Right lobe of liver (tissue), 6 donors: ENCODE results near the gene TFAP2C. TPM values are rescaled to one million over a fixed set of nuclear protein-coding genes. Genes with fewer than 3 reads are reported as not detected.

ENCODE experiments used
- ATAC-seq, 4 donors: fragments of 200-7000 bp; cut with Tn5 transposase; one replicate each; pipeline ENCODE4 v1.9.1; 2020; ENCODE audit warnings: mild to moderate bottlenecking in 4 of 4, moderate library complexity in 4 of 4
- DNase-seq, 3 donors: peaks; one replicate each; pipeline ENCODE4 v3.0.0-alpha.2; 2020
- H3K27ac ChIP-seq, 3 donors: fragments of 200-600 bp; one replicate each; pipeline ENCODE4 v1.8.0; 2022
- H3K27me3 ChIP-seq, 2 donors: fragments of 200-600 bp; one replicate each; pipeline ENCODE4 v1.8.0; 2022
- H3K36me3 ChIP-seq, 4 donors: fragments of 200-600 bp; sonication (generic) in 1 of 4; one replicate each; pipeline versions ENCODE4 v1.5.1 to v1.8.0; 2017 to 2022; ENCODE audit warnings: control low read depth in 1 of 4
- H3K4me1 ChIP-seq, 4 donors: fragments of 200-600 bp; sonication (generic) in 1 of 4; one replicate each; pipeline versions ENCODE4 v1.5.1 to v1.8.0; 2017 to 2022; ENCODE audit warnings: control low read depth in 1 of 4
- H3K4me3 ChIP-seq, 3 donors: fragments of 200-600 bp; one replicate each; pipeline ENCODE4 v1.8.0; 2022
- H3K9me3 ChIP-seq, 4 donors: fragments of 200-600 bp; sonication (generic) in 1 of 4; one replicate each; pipeline versions ENCODE4 v1.5.1 to v1.8.0; 2017 to 2022; ENCODE audit warnings: control low read depth in 1 of 4
- CTCF ChIP-seq, 4 donors: fragments of 200-600 bp in 3 of 4; fragments of 450-650 bp in 1 of 4; IDR thresholded peaks; one replicate each; pipeline versions ENCODE4 v1.5.1 to v1.8.0; 2016 to 2022; ENCODE audit warnings: antibody characterized with exemption in 4 of 4, mild to moderate bottlenecking in 2 of 4
- POLR2A ChIP-seq: fragments of 450-650 bp; IDR thresholded peaks from one replicate; pipeline ENCODE4 v1.6.1; 2017; ENCODE audit warnings: antibody characterized with exemption, mild to moderate bottlenecking
- WGBS: methylation state at CpG from one replicate; pipeline ENCODE4 v1.1.6; 2018; ENCODE audit warnings: low coverage, low lambda C conversion rate; ENCODE audit not compliant: insufficient coverage; ENCODE audit errors: missing lambda C conversion rate; 5-methylcytosine and 5-hydroxymethylcytosine counted together
- intact Hi-C, 2 donors: fragments of 100-400 bp; cut with DNase I; formaldehyde crosslinking; loops; one replicate each; pipeline versions ENCODE4 v1.11.2 to v1.14.1; 2022
- total RNA-seq, 6 experiments: library from RNA; depleted of rRNA in 2 of 6; stranded (reverse); fragments of >200 nt in 2 of 6; fragmentation: NEBNext Ultra II Directional in 3 of 6; extraction: Animal tissue kit (Norgen Biotek cat#: 25700) in 3 of 6; gene quantifications; one replicate each; pipeline versions ENCODE4 v1.1.0 to v1.2.4, GENCODE V29; 2016 to 2023
- donor health status: DM: no; HTN: yes; CAD: no.
- donor health status: DM: no; HTN: no; CAD: no.
- donor health status: DM: no; HTN: no; CAD: no.
- donor health status: DM: no; HTN: yes; CAD: no.
- donor health status: DM: no; HTN: yes; CAD: no.

The TFAP2C gene
- total RNA-seq, 6 experiments from 2014 or later, result not detected

GRCh38 chr20:56590888-56591287, 38.2 kb upstream of the TFAP2C start:
- WGBS, result 48% methylated on average over 6 of the region's 6 CpGs
- no peaks in the 10 kb centered on the region for H3K36me3 ChIP-seq

GRCh38 chr20:56592211-56592610, 36.9 kb upstream of the TFAP2C start:
- intact Hi-C loops, result no loop called here
- no peak overlapping the region for H3K4me3 ChIP-seq
- ATAC-seq, result no peak

More at GRCh38 chr20:56590888-56591287, 38.2 kb upstream of the TFAP2C start:
- intact Hi-C loops, result no loop called here
- no peak overlapping the region for H3K4me3 ChIP-seq
- TF ChIP-seq CTCF (IDR thresholded peaks at IDR 0.05) (no peak), POLR2A (no peak)
- DNase-seq (no peak), ATAC-seq (no peak)
- H3K27ac ChIP-seq, result no peak overlapping the region
- no peaks in the 10 kb centered on the region for H3K4me1 ChIP-seq
- H3K9me3 ChIP-seq, result no peaks in the 10 kb centered on the region
- H3K27me3 ChIP-seq, result no peaks in the 10 kb centered on the region

GRCh38 chr20:56592817-56593216, 36.3 kb upstream of the TFAP2C start:
- TF ChIP-seq POLR2A (no peak), CTCF (IDR thresholded peaks at IDR 0.05) (no peak)
- no peaks in the 10 kb centered on the region for H3K27me3 ChIP-seq
- DNase-seq (peak in 1 of 3 donors; percentile 21), ATAC-seq (no peak)
- WGBS, result 80% methylated on average over 4 of the region's 6 CpGs
- intact Hi-C loops, result no loop called here
- H3K4me1 ChIP-seq, result no peaks in the 10 kb centered on the region
- no peaks in the 10 kb centered on the region for H3K9me3 ChIP-seq
- H3K36me3 ChIP-seq, result no peaks in the 10 kb centered on the region
- H3K27ac ChIP-seq, result no peak overlapping the region
- no peak overlapping the region for H3K4me3 ChIP-seq

More at GRCh38 chr20:56592211-56592610, 36.9 kb upstream of the TFAP2C start:
- no peak overlapping the region for H3K27ac ChIP-seq
- H3K9me3 ChIP-seq, result no peaks in the 10 kb centered on the region
- no peak for DNase-seq
- no peaks in the 10 kb centered on the region for H3K27me3 ChIP-seq
- no peaks in the 10 kb centered on the region for H3K4me1 ChIP-seq
- H3K36me3 ChIP-seq, result no peaks in the 10 kb centered on the region
- TF ChIP-seq POLR2A, result no peak
- no peak for TF ChIP-seq CTCF (IDR thresholded peaks at IDR 0.05)

GRCh38 chr20:56595746-56596475, 33.2 kb upstream of the TFAP2C start:
- H3K9me3 ChIP-seq, result no peaks in the 10 kb centered on the region
- no peaks in the 10 kb centered on the region for H3K4me1 ChIP-seq
- H3K27ac ChIP-seq, result no peak overlapping the region
- no peak for DNase-seq
- TF ChIP-seq CTCF (IDR thresholded peaks at IDR 0.05), result no peak
- TF ChIP-seq POLR2A, result no peak
- intact Hi-C loops, result no loop called here
- no peaks in the 10 kb centered on the region for H3K36me3 ChIP-seq
- H3K27me3 ChIP-seq, result no peaks in the 10 kb centered on the region
- 68% methylated on average over 13 of the region's 17 CpGs for WGBS
- no peak overlapping the region for H3K4me3 ChIP-seq
- no peak for ATAC-seq
